ENCODE data around the gene PCDHGB6. TPM values are rescaled to one million over a fixed set of nuclear protein-coding genes. Genes with fewer than 3 reads are reported as not detected.
"Not testable (repeated sequence)": the region's sequence is repeated elsewhere in the genome, so short reads cannot be mapped to it uniquely, and the experiment has no call there.

Gene PCDHGB6
- total RNA-seq, 1 donor from 2014 or later = 1.2 TPM

- POLR2A ChIA-PET = no interaction called here
- ATAC-seq (ENCODE audit: low read depth) (no peak), DNase-seq (no peak)
- Mint-ChIP-seq H3K36me3 (ENCODE audit: low read depth) (peaks cover 2% of the 10 kb centered on the region), H3K27me3 (peaks cover 60% of the 10 kb centered on the region), H3K4me3 (no peak overlapping the region), H3K4me1 (no peaks in the 10 kb centered on the region), H3K9me3 (peaks cover 29% of the 10 kb centered on the region), H3K27ac (no peak overlapping the region)
- no peak for TF ChIP-seq CTCF (IDR thresholded peaks at IDR 0.05)
- CTCF ChIA-PET = no interaction called here
- intact Hi-C loops (cut with micrococcal nuclease) = no loop called here
These were observed 19.2 kb upstream of the PCDHGB6 start for GRCh38 chr5:141388661-141389060.

DNA sequence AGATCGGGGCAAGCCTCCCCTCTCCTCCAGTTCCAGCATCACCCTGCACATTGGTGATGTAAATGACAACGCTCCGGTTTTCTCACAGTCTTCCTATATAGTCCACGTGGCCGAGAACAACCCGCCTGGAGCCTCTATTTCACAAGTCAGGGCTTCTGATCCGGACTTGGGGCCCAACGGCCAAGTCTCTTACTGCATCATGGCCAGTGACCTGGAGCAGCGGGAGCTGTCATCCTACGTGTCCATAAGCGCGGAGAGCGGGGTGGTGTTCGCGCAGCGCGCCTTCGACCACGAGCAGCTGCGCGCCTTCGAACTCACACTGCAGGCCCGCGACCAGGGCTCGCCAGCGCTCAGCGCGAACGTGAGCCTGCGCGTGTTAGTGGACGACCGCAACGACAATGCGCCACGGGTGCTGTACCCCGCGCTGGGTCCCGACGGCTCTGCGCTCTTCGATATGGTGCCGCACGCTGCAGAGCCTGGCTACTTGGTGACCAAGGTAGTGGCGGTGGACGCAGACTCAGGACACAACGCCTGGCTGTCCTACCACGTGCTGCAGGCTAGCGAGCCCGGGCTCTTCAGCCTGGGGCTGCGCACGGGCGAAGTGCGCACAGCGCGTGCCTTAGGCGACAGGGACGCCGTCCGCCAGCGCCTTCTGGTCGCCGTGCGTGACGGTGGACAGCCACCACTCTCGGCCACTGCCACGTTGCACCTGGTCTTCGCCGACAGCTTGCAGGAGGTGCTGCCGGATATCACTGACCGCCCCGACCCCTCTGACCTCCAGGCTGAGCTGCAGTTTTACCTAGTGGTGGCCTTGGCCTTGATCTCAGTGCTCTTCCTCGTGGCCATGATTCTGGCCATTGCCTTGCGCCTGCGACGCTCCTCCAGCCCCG is 18.4 kb upstream of the PCDHGB6 start:
- ATAC-seq (ENCODE audit: low read depth) = no peak
- CTCF ChIA-PET = no interaction called here
- Mint-ChIP-seq H3K9me3 (peaks cover 25% of the 10 kb centered on the region), H3K4me3 (no peak overlapping the region), H3K27ac (no peak overlapping the region), H3K4me1 (no peaks in the 10 kb centered on the region), H3K27me3 (peaks cover 58% of the 10 kb centered on the region), H3K36me3 (ENCODE audit: low read depth) (peaks cover 2% of the 10 kb centered on the region)
- no peak for TF ChIP-seq CTCF (IDR thresholded peaks at IDR 0.05)
- DNase-seq = no peak
- POLR2A ChIA-PET = no interaction called here
- intact Hi-C loops (cut with micrococcal nuclease) = no loop called here

GRCh38 chr5:141392429-141393198 is 15.2 kb upstream of the PCDHGB6 start, which contains the start of gene PCDHGA8:
Gene PCDHGA8 (plus strand): TSS chr5:141392633. CDS start chr5:141392814, 181 bp downstream.
- peaks cover 54% of the 10 kb centered on the region for H3K27me3 Mint-ChIP-seq
- ChIA-PET CTCF (interaction anchor here (1.2 kb wide), 1 partner anchor 175 kb away, joined by 3 read pairs; no protein-coding TSS in a partner anchor), POLR2A (no interaction called here)
- H3K36me3 Mint-ChIP-seq (ENCODE audit: low read depth) = peaks cover 2% of the 10 kb centered on the region
- peaks cover 19% of the 10 kb centered on the region for H3K9me3 Mint-ChIP-seq
- ATAC-seq (ENCODE audit: low read depth) (no peak), DNase-seq (no peak)
- no peaks in the 10 kb centered on the region for H3K4me1 Mint-ChIP-seq
- no peak within 1 kb of the TSS for H3K27ac Mint-ChIP-seq
- TF ChIP-seq CTCF (IDR thresholded peaks at IDR 0.05) = no peak
- intact Hi-C loops (cut with micrococcal nuclease) = no loop called here
- no peak within 1 kb of the TSS for H3K4me3 Mint-ChIP-seq

- Mint-ChIP-seq H3K36me3 (ENCODE audit: low read depth) (peaks cover 2% of the 10 kb centered on the region), H3K4me3 (no peak overlapping the region), H3K27me3 (peaks cover 53% of the 10 kb centered on the region), H3K9me3 (peaks cover 19% of the 10 kb centered on the region), H3K27ac (no peak overlapping the region), H3K4me1 (no peaks in the 10 kb centered on the region)
- intact Hi-C loops (cut with micrococcal nuclease) = no loop called here
- ATAC-seq (ENCODE audit: low read depth) = no peak
- DNase-seq = no peak
- TF ChIP-seq CTCF (IDR thresholded peaks at IDR 0.05) = no peak
- ChIA-PET CTCF (no interaction called here), POLR2A (no interaction called here)
These were observed 14.6 kb upstream of the PCDHGB6 start for GRCh38 chr5:141393267-141393666.

DNA sequence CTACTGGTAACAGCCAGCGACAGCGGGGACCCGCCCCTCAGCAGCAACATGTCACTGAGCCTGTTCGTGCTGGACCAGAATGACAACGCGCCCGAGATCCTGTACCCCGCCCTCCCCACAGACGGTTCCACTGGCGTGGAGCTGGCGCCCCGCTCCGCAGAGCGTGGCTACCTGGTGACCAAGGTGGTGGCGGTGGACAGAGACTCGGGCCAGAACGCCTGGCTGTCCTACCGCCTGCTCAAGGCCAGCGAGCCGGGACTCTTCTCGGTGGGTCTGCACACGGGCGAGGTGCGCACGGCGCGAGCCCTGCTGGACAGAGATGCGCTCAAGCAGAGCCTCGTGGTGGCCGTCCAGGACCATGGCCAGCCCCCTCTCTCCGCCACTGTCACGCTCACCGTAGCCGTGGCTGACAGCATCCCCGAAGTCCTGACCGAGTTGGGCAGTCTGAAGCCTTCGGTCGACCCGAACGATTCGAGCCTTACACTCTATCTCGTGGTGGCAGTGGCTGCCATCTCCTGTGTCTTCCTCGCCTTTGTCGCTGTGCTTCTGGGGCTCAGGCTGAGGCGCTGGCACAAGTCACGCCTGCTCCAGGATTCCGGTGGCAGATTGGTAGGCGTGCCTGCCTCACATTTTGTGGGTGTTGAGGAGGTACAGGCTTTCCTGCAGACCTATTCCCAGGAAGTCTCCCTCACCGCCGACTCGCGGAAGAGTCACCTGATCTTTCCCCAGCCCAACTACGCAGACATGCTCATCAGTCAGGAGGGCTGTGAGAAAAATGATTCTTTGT is 13.2 kb upstream of the PCDHGB6 start:
- ATAC-seq (ENCODE audit: low read depth); H3K4me1 Mint-ChIP-seq; POLR2A ChIA-PET; intact Hi-C loops (cut with micrococcal nuclease); DNase-seq; H3K36me3 Mint-ChIP-seq (ENCODE audit: low read depth); H3K27ac Mint-ChIP-seq; H3K4me3 Mint-ChIP-seq: not testable (repeated sequence)
- peaks cover 52% of the 10 kb centered on the region for H3K27me3 Mint-ChIP-seq
- peaks cover 22% of the 10 kb centered on the region for H3K9me3 Mint-ChIP-seq
- CTCF ChIA-PET = interaction anchor here (1.1 kb wide), 1 partner anchor 25 kb away, joined by 3 read pairs; the partner anchor contains the start of gene PCDHGB3

GRCh38 chr5:141397756-141398551 is 9.9 kb upstream of the PCDHGB6 start, which contains the start of gene PCDHGB5:
Gene PCDHGB5 (plus strand): TSS chr5:141397947. CDS start chr5:141398128, 181 bp downstream.
- ATAC-seq (ENCODE audit: low read depth) = peak; percentile 98
- intact Hi-C loops (cut with micrococcal nuclease); H3K36me3 Mint-ChIP-seq (ENCODE audit: low read depth); POLR2A ChIA-PET; H3K4me1 Mint-ChIP-seq; H3K27ac Mint-ChIP-seq; DNase-seq: not testable (repeated sequence)
- Mint-ChIP-seq H3K27me3 (peaks cover 50% of the 10 kb centered on the region), H3K4me3 (peak within 1 kb of the TSS; percentile 60), H3K9me3 (peaks cover 17% of the 10 kb centered on the region)
- CTCF ChIA-PET = interaction anchor here (0.7 to 1.8 kb wide), 7 partner anchors 10 to 169 kb away, joined by 3 to 6 read pairs (median 3); partner anchors contain the start of genes PCDHGA6, PCDHGB3 and PCDHGB6

Data from activated B cell treated with CpG ODN at 0.5 μM for 24 hours (primary cell).